ENCODE measurements around the gene CEP41.
A peak's percentile ranks its signal among the peaks of the same experiment; 100 is the strongest.

The CEP41 gene

GRCh38 chr7:130346941-130347340 lies 93.9 kb downstream of the CEP41 start:
- DNase-seq = no peak

- no peak for DNase-seq
Observed at GRCh38 chr7:130346177-130346905, 94.5 kb downstream of the CEP41 start.

GRCh38 chr7:130345725-130346124 lies 95.1 kb downstream of the CEP41 start:
- DNase-seq = no peak

GRCh38 chr7:130345136-130345535 lies 95.7 kb downstream of the CEP41 start:
- DNase-seq = peak; percentile 66

GRCh38 chr7:130344271-130344866 lies 96.4 kb downstream of the CEP41 start, which contains the start of gene CPA5:
TSS of gene CPA5 (plus strand) at chr7:130344816. CDS start at chr7:130346486, 1,670 bp downstream.
- DNase-seq = no peak

Data from right forelimb (tissue), 1 donor.